Stomach smooth muscle (tissue), 2 donors: ENCODE data around the gene COL15A1.
"Not testable (repeated sequence)": the region's sequence is repeated elsewhere in the genome, so short reads cannot be mapped to it uniquely, and the experiment has no call there.

Experiments used
- H3K27ac ChIP-seq: one replicate; pipeline ENCODE4 v1.7.0; 2013; ENCODE audit warnings: mild to moderate bottlenecking, low read length, inconsistent platforms
- H3K27me3 ChIP-seq, 2 donors: one replicate each; pipeline ENCODE4 v1.7.0; 2013; ENCODE audit warnings: low read length in 2 of 2; ENCODE audit not compliant: insufficient read depth in 2 of 2, control insufficient read depth in 1 of 2
- H3K36me3 ChIP-seq, 2 donors: one replicate each; pipeline ENCODE4 v1.7.0; 2013; ENCODE audit warnings: low read length in 2 of 2; ENCODE audit not compliant: control insufficient read depth in 2 of 2, insufficient read depth in 2 of 2
- H3K4me1 ChIP-seq: one replicate; pipeline ENCODE4 v1.7.0; 2013; ENCODE audit warnings: low read length; ENCODE audit not compliant: control insufficient read depth, insufficient read depth
- H3K4me3 ChIP-seq, 2 donors: one replicate each; pipeline ENCODE4 v1.7.0; 2013; ENCODE audit warnings: low read length in 2 of 2
- H3K9ac ChIP-seq, 2 donors: one replicate each; pipeline ENCODE4 v1.7.0; 2013; ENCODE audit warnings: low read length in 2 of 2, mild to moderate bottlenecking in 1 of 2
- H3K9me3 ChIP-seq, 2 donors: one replicate each; pipeline ENCODE4 v1.7.0; 2013; ENCODE audit warnings: low read length in 2 of 2; ENCODE audit not compliant: control insufficient read depth in 2 of 2
- donor health status: healthy.
- donor health status: Pancreatic carcinoma.

COL15A1 gene

DNA sequence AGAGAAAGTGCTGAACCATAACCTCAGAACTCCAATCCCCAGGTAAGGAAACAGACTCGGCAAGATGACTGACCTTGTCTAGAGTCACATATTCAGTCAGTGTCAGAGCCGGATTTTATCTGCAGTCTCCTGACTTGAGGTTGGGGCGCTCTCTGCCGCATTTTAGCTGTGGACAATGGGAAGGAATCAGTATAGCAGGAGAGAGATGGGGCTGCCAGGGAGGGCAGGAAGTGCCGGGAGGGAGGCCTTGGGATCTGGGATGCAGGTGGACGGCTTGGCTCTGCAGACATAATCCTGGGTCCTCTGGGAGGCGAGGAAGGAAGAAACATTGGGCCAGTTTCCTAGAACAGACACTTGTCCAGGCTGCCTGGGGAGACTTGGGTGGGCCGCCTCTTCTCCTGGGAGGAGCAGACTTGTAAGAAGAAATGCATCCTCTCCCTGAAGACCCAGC, 39.7 kb upstream of the COL15A1 start:
- Histone ChIP-seq H3K9me3 (no peaks in the 10 kb centered on the region), H3K9ac (no peak overlapping the region), H3K4me3 (no peak overlapping the region), H3K4me1 (peaks cover 8% of the 10 kb centered on the region), H3K36me3 (no peaks in the 10 kb centered on the region), H3K27ac (no peak overlapping the region), H3K27me3 (no peaks in the 10 kb centered on the region)

DNA sequence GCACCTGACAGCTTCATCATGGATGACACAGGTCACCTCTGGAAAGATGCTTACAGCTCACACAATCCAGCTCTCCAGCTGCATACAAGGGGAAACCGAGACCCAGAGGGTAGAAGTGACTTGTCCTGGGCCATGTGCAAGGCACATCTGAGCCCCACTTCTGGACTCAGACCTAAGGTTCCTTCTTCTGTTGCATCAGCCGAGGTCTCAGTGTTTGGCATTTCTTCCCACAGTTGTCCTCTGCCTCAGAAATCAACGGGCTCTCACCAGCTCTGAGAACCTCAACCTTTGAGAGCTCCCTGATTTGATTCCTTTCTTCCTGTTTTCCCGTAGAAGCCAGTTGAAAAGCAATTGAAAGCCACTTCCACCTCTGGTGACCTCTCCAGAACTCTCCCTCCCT, 38.7 kb upstream of the COL15A1 start:
- H3K9me3 ChIP-seq, result no peaks in the 10 kb centered on the region
- H3K4me1 ChIP-seq, result peaks cover 8% of the 10 kb centered on the region
- no peak overlapping the region for H3K9ac ChIP-seq
- no peak overlapping the region for H3K4me3 ChIP-seq
- H3K36me3 ChIP-seq, result no peaks in the 10 kb centered on the region
- H3K27ac ChIP-seq, result no peak overlapping the region
- no peaks in the 10 kb centered on the region for H3K27me3 ChIP-seq

DNA sequence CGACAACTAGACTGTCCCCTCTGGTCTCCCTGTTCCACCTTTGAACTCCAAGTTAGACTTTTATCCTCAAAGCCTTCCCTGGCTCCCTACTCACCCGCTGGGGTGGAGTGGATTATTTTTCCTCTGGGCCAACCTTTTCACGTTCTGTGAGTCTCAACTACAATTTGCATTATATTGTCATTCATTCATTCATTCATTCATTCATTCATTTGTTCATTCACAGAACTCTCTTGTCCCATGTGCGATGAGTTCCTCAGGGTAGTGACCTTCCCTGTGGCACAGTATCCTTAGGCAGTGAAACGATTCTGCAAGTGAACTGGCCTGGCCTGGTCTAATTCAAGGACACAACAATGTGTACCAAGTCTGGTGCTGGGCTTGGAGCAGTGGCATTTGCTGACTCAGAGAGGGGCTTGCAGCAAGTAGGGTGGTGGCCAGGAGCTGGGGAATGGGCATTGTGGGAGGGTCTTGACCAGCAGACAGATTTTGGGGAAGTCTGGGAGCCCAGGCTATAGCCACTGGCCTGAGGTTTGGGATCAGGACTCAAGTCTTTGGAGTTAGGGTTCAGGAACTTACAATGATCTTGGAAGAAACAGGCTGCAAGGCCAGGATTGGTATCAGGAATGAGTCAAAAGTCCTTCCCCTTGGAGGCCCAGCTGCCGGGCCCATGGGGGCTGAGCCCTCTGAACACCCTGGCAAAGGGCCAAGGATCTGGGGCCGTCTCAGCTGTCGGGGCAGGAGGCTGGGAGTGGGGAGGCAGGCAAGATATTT, 37.2 kb upstream of the COL15A1 start:
- Histone ChIP-seq H3K4me1 (peaks cover 8% of the 10 kb centered on the region), H3K27ac (no peak overlapping the region)

DNA sequence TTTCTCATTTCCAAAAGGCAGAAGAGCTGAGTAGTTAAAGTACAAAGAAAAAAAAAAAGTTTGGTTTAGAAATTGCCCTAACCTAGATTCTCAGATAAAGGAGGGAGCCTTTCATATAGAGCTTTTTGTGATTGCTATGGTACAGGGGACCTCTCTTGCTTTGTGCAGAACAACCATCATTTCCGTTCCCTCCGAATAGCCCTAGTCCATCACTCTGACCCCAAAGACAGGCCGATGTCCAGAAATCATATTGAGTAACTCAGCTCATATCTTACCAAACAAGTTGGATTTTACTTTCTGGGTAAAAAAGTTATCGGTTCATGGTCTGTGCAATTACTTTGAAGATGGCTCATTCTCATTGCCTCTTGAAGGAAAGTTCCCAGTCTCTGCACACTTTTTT, 36.7 kb upstream of the COL15A1 start:
- Histone ChIP-seq H3K27ac (no peak overlapping the region), H3K36me3 (no peaks in the 10 kb centered on the region), H3K9me3 (no peaks in the 10 kb centered on the region), H3K4me1 (peaks cover 8% of the 10 kb centered on the region), H3K9ac (no peak overlapping the region), H3K4me3 (no peak overlapping the region), H3K27me3 (no peaks in the 10 kb centered on the region)

More for the DNA sequence above, 37.2 kb upstream of the COL15A1 start:
- no peak overlapping the region for H3K9ac ChIP-seq
- no peaks in the 10 kb centered on the region for H3K27me3 ChIP-seq
- no peaks in the 10 kb centered on the region for H3K9me3 ChIP-seq
- H3K4me3 ChIP-seq, result no peak overlapping the region
- H3K36me3 ChIP-seq, result no peaks in the 10 kb centered on the region

DNA sequence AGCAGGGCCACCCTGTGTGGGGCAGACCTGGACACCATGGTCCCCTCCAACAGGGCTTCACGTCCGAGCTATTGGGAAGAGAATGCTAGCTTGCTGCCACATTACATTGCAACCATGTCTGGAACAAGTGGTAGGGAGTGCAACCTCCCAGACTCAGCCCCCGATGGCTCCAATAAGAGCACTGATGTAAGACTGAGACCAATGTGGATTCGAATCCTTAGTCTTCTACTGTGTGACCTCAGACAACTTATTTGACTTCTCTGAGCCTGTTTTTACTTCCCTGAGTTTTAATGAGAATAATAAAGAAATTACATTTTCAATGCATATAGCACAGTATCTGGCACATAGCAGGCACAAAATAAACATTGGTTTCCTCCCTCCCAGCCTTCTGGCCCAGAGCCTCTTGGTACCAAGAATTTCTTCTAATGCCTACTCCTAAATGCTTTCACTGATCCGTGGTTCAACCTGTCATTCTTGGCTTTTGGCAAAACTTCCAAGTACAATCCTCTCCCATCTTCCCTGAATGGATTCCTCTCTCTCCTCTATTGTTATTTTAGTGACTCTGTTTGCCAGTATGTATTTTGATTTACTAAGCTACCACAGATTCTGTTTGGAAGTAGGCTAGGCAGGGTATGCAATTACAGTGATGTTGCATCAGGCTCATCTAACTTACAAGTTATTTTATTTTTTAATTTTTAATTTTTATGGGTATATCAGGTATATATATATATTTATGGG, 34.6 kb upstream of the COL15A1 start:
- H3K36me3 ChIP-seq, result no peaks in the 10 kb centered on the region
- H3K4me3 ChIP-seq, result no peak overlapping the region
- H3K27me3 ChIP-seq, result no peaks in the 10 kb centered on the region
- H3K27ac ChIP-seq, result no peak overlapping the region
- no peak overlapping the region for H3K9ac ChIP-seq
- H3K9me3 ChIP-seq, result no peaks in the 10 kb centered on the region
- H3K4me1 ChIP-seq, result peaks cover 8% of the 10 kb centered on the region

DNA sequence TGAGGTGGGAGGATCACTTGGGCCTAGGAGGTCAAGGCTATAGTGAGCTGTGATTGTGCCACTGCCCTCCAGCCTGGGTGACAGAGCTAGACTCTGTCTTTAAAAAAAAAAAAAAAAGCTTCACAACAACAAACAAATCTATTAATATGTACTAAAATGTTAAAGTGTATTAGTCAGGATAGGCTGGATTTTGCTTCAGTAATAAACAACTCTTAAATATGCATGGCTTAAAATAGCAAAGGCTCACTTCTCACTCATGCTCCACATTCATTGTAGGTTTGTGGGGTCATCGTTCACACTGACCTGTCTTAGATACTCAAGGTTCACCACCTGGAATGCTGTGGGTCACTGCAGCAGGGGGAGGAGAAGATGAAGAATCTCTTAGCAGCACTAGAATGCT, 33.8 kb upstream of the COL15A1 start:
- H3K36me3 ChIP-seq, result no peaks in the 10 kb centered on the region
- no peak overlapping the region for H3K27ac ChIP-seq
- H3K4me1 ChIP-seq, result peaks cover 8% of the 10 kb centered on the region
- no peak overlapping the region for H3K4me3 ChIP-seq
- H3K9me3 ChIP-seq, result no peaks in the 10 kb centered on the region
- H3K9ac ChIP-seq, result no peak overlapping the region
- no peaks in the 10 kb centered on the region for H3K27me3 ChIP-seq

DNA sequence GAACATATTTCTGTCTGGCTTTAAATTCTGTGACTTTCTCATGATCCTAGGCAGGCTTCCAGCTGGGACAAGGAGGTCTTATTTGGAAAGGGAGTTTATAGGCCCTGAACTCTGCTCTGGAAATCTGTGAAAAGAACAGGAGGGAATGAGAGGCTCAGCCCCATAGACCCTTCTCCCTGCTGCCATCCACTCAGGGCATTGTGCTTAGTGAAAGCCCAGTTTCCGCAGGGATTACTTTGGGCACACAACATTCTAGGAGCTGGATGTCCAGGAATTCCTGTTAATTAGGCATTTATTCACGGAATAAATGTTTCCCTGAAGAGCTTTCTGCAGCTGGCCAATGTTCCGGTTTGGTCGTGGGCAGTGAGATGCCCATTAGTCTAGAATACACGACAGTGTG, 32.7 kb upstream of the COL15A1 start:
- peaks cover 8% of the 10 kb centered on the region for H3K4me1 ChIP-seq
- H3K27ac ChIP-seq, result no peak overlapping the region
- H3K9ac ChIP-seq, result no peak overlapping the region

DNA sequence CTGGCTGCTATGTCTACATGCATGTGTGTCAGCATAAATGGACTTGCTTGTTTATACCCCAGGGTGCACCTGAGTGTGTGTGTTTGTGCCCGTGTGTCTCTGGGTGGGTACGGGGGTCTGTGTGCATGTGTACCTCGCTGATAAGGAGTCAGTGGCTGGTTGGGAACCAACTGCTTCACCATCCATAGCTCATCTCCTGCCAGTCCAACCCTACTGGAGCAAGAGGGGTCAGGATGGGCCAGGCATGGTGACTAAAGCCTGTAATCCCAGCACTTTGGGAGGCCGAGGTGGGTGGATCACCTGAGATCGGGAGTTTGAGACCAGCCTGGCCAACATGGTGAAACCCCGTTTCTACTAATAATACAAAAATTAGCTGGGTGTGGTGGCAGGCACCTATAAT, 32.0 kb upstream of the COL15A1 start:
- not testable (repeated sequence) for H3K27ac ChIP-seq, H3K27me3 ChIP-seq, H3K4me1 ChIP-seq, H3K9ac ChIP-seq, H3K36me3 ChIP-seq, H3K4me3 ChIP-seq, H3K9me3 ChIP-seq

More for the DNA sequence above, 32.7 kb upstream of the COL15A1 start:
- Histone ChIP-seq H3K9me3 (no peaks in the 10 kb centered on the region), H3K4me3 (no peak overlapping the region), H3K36me3 (no peaks in the 10 kb centered on the region), H3K27me3 (no peaks in the 10 kb centered on the region)

DNA sequence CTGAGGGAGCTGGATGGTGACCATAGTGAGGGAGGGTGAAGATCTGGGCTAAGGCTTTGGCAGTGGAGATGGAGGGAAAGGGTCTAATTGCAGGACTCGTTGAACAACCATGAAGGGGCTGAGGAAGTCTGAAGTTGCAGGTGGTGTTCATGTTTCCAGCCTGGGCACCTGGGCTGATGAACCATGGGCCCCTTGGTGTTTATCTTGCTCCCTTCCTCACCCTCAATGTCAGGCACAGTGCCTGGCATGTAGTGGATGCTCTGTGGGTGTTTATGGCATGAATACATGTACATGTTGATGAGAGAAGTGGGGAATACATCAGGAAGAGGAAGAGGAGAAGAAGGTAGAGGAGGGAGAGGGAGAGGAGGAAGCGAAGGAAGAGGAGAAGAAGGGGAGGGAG, 31.3 kb upstream of the COL15A1 start:
- Histone ChIP-seq H3K4me3 (no peak overlapping the region), H3K4me1 (peaks cover 11% of the 10 kb centered on the region), H3K27me3 (no peaks in the 10 kb centered on the region), H3K9ac (no peak overlapping the region), H3K27ac (no peak overlapping the region), H3K36me3 (no peaks in the 10 kb centered on the region), H3K9me3 (no peaks in the 10 kb centered on the region)

DNA sequence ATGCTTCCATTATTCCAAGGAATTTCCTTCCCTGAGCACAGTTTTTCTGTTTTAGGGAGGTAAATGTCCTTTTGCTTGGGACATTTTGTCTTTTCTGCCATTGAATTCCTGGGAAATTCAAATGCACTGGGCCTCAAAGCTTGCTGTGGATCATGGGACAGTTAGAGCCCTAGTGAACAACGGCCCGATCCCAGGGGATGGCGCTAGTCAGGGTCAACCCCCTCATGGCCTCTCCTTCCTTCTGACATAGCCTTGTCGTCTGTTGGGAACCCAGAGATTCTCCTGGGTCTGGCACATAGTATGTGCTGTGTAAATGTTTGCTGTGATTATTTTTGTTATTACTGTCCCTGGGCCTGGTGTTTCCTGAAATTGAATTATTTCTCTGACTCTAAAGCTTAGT, 30.7 kb upstream of the COL15A1 start:
- no peak overlapping the region for H3K27ac ChIP-seq
- no peaks in the 10 kb centered on the region for H3K9me3 ChIP-seq
- H3K36me3 ChIP-seq, result no peaks in the 10 kb centered on the region
- H3K4me1 ChIP-seq, result peaks cover 13% of the 10 kb centered on the region
- H3K4me3 ChIP-seq, result no peak overlapping the region
- H3K9ac ChIP-seq, result no peak overlapping the region
- H3K27me3 ChIP-seq, result no peaks in the 10 kb centered on the region

DNA sequence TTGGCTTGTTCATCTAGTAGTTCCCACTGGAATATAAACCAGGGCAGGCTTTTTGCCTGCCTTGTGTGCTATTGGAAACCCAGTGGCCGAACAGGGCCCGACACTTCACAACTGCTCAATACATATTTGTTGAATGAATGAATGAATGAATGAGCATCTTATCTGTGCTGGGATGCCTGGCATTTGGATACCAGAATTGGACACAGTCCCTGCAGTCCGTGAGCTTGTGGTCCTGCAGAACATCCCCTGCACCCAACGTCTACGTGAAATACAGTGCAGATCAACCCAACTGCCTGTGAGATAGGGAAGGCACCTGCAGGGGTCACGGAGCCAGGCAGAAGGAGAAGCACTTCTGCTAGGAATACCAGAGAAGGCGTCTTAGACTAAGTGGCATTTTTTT, 30.0 kb upstream of the COL15A1 start:
- Histone ChIP-seq H3K9me3 (no peaks in the 10 kb centered on the region), H3K4me3 (no peak overlapping the region), H3K27ac (no peak overlapping the region), H3K36me3 (no peaks in the 10 kb centered on the region), H3K9ac (no peak overlapping the region), H3K4me1 (peaks cover 10% of the 10 kb centered on the region), H3K27me3 (no peaks in the 10 kb centered on the region)
